ENCODE measurements around the gene ACER2. TPM values are rescaled to one million over a fixed set of nuclear protein-coding genes. Genes with fewer than 3 reads are reported as not detected.

Gene ACER2
- total and polyA plus RNA-seq, 2 experiments from 2014 or later = 0.24 to 1.9 TPM

GRCh38 chr9:19490828-19491227, 82.0 kb downstream of the ACER2 start:
- Histone ChIP-seq H3K9me3 (ENCODE audit: low read depth) (no peaks in the 10 kb centered on the region), H3K4me1 (ENCODE audit: low read depth) (no peaks in the 10 kb centered on the region), H3K27me3 (no peaks in the 10 kb centered on the region), H3K36me3 (no peaks in the 10 kb centered on the region), H3K4me3 (no peak overlapping the region), H3K27ac (no peak overlapping the region)
- no peak for TF ChIP-seq CTCF (IDR thresholded peaks at IDR 0.05; ENCODE audit: low read depth, low read length)
- DNase-seq (ENCODE audit: low read depth in 1 of 2, low spot score in 1 of 2) = no peak

GRCh38 chr9:19492775-19493173, 84.0 kb downstream of the ACER2 start:
- Histone ChIP-seq H3K27me3 (no peaks in the 10 kb centered on the region), H3K27ac (no peak overlapping the region), H3K4me1 (ENCODE audit: low read depth) (no peaks in the 10 kb centered on the region), H3K4me3 (no peak overlapping the region), H3K36me3 (no peaks in the 10 kb centered on the region), H3K9me3 (ENCODE audit: low read depth) (no peaks in the 10 kb centered on the region)
- TF ChIP-seq CTCF (IDR thresholded peaks at IDR 0.05; ENCODE audit: low read depth, low read length) = no peak
- no peak for DNase-seq (ENCODE audit: low read depth in 1 of 2, low spot score in 1 of 2)

GRCh38 chr9:19493174-19493811, 84.5 kb downstream of the ACER2 start:
- Histone ChIP-seq H3K9me3 (ENCODE audit: low read depth) (no peaks in the 10 kb centered on the region), H3K4me1 (ENCODE audit: low read depth) (no peaks in the 10 kb centered on the region), H3K36me3 (no peaks in the 10 kb centered on the region), H3K4me3 (no peak overlapping the region), H3K27ac (no peak overlapping the region), H3K27me3 (no peaks in the 10 kb centered on the region)
- TF ChIP-seq CTCF (IDR thresholded peaks at IDR 0.05; ENCODE audit: low read depth, low read length) = peak; percentile 85
- peak; percentile 72 to 94 for DNase-seq (ENCODE audit: low read depth in 1 of 2, low spot score in 1 of 2)

GRCh38 chr9:19493876-19494275, 85.1 kb downstream of the ACER2 start:
- Histone ChIP-seq H3K27me3 (no peaks in the 10 kb centered on the region), H3K4me1 (ENCODE audit: low read depth) (no peaks in the 10 kb centered on the region), H3K36me3 (no peaks in the 10 kb centered on the region), H3K4me3 (no peak overlapping the region), H3K9me3 (ENCODE audit: low read depth) (no peaks in the 10 kb centered on the region), H3K27ac (no peak overlapping the region)
- DNase-seq (ENCODE audit: low read depth in 1 of 2, low spot score in 1 of 2) = no peak
- no peak for TF ChIP-seq CTCF (IDR thresholded peaks at IDR 0.05; ENCODE audit: low read depth, low read length)

GRCh38 chr9:19495186-19496028, 86.6 kb downstream of the ACER2 start:
- no peak for TF ChIP-seq CTCF (IDR thresholded peaks at IDR 0.05; ENCODE audit: low read depth, low read length)
- Histone ChIP-seq H3K9me3 (ENCODE audit: low read depth) (no peaks in the 10 kb centered on the region), H3K4me3 (no peak overlapping the region), H3K4me1 (ENCODE audit: low read depth) (no peaks in the 10 kb centered on the region), H3K36me3 (no peaks in the 10 kb centered on the region), H3K27ac (no peak overlapping the region), H3K27me3 (no peaks in the 10 kb centered on the region)
- DNase-seq (ENCODE audit: low read depth in 1 of 2, low spot score in 1 of 2) = no peak

Measured in cardiac muscle cell (in vitro differentiated cells and primary cell).